ENCODE data around the gene YIPF7.

YIPF7 gene

GRCh38 chr4:44623676-44624075 is 27.7 kb downstream of the YIPF7 start:
- peak in 1 of 56 donors; percentile 3 for DNase-seq

GRCh38 chr4:44616621-44617020 is 34.8 kb downstream of the YIPF7 start:
- no peak for DNase-seq

- no peak for DNase-seq
Observed at GRCh38 chr4:44583393-44583792, 68.0 kb downstream of the YIPF7 start.

GRCh38 chr4:44580231-44580630 is 71.2 kb downstream of the YIPF7 start:
- DNase-seq, result no peak

- no peak for DNase-seq
Observed at GRCh38 chr4:44578954-44579353, 72.5 kb downstream of the YIPF7 start.

Measured in nucleus accumbens (tissue), 56 donors.